Pancreas (tissue), 10 donors: ENCODE data around the gene PPP1R3F. TPM values are rescaled to one million over a fixed set of nuclear protein-coding genes. Genes with fewer than 3 reads are reported as not detected.

Source experiments
- ATAC-seq, 4 donors: fragments of 200-7000 bp; cut with Tn5 transposase; one replicate each; pipeline versions ENCODE4 v1.8.0 to v1.9.1; 2020; ENCODE audit warnings: mild to moderate bottlenecking in 4 of 4, moderate library complexity in 4 of 4
- DNase-seq, 6 donors: peaks; one replicate each; pipeline ENCODE4 v3.0.0-alpha.2; 2020
- FAIRE-seq: peaks from 2 replicates; lab custom pipeline; 2012; peaks lifted over from hg19 to GRCh38; lab: Jason Lieb, UNC
- H3K27ac ChIP-seq, 4 donors: fragments of 200-600 bp; sonication (generic); 1 replicate in 3 of 4; 2 replicates in 1 of 4; pipeline versions ENCODE4 v1.5.0 to v1.8.0; 2020
- H3K27me3 ChIP-seq, 4 donors: fragments of 200-600 bp; one replicate each; pipeline ENCODE4 v1.8.0; 2021
- H3K36me3 ChIP-seq, 3 donors: fragments of 200-600 bp; sonication (generic) in 1 of 3; one replicate each; pipeline versions ENCODE4 v1.5.0 to v1.8.0; 2020 to 2021
- H3K4me1 ChIP-seq, 3 donors: fragments of 200-600 bp; one replicate each; pipeline ENCODE4 v1.8.0; 2021
- H3K4me3 ChIP-seq, 4 donors: fragments of 200-600 bp; sonication (generic) in 2 of 4; one replicate each; pipeline versions ENCODE4 v1.5.0 to v1.8.0; 2020 to 2021
- H3K9me3 ChIP-seq, 4 donors: fragments of 200-600 bp; one replicate each; pipeline ENCODE4 v1.8.0; 2021
- CTCF ChIP-seq, 4 donors: fragments of 200-600 bp; sonication (generic) in 3 of 4; IDR thresholded peaks; one replicate each; pipeline versions ENCODE4 v1.5.0 to v1.8.0; 2021; ENCODE audit warnings: antibody characterized with exemption in 4 of 4
- WGBS, 2 donors: extraction: QIAGEN DNeasy Blood & Tissue Kit; methylation state at CpG; one replicate each; pipeline ENCODE4 v1.1.7; 2013; 5-methylcytosine and 5-hydroxymethylcytosine counted together
- intact Hi-C, 3 donors: fragments of 100-400 bp; cut with DNase I; formaldehyde crosslinking; loops; one replicate each; pipeline versions ENCODE4 v1.11.1 to v1.14.2; 2022
- polyA plus RNA-seq, 2 donors: library from polyadenylated mRNA; stranded (reverse); fragments of 200-250 nt; gene quantifications; one replicate each; pipeline ENCODE4 v1.2.3, GENCODE V29; 2013
- total RNA-seq, 6 donors: library from RNA; stranded (reverse); fragmentation: NEBNext Ultra II Directional in 4 of 6; extraction: Animal tissue kit (Norgen Biotek cat#: 25700) in 4 of 6; gene quantifications; one replicate each; pipeline versions ENCODE4 v1.2.1 to v1.2.4, GENCODE V29; 2021 to 2023
- donor health status: healthy with polysubstance abuse.
- donor health status: DM: no; HTN: no; CAD: no; lungs with moderate emphysema.
- donor health status: DM: no; HTN: no; CAD: no.
- donor health status: control.
- donor health status: control.
- donor health status: Bipolar disorder and iron deficiency.
- donor health status: DM: yes; HTN: yes; CAD: no.
- donor health status: DM: no; HTN: no; CAD: no.
- donor health status: DM: no; HTN: no; CAD: no.
- donor health status: DM: yes; HTN: yes; CAD: no.

The PPP1R3F gene
- total and polyA plus RNA-seq, 8 donors: 1.1 to 5.6 (median 1.7) TPM

- H3K36me3 ChIP-seq: no peaks in the 10 kb centered on the region
- DNase-seq: peak in 1 of 6 donors; percentile 37
- intact Hi-C loops: no loop called here
- 74 to 76% methylated on average over 5 of the region's 5 CpGs for WGBS, 2 donors
- FAIRE-seq: no peak
- no peaks in the 10 kb centered on the region for H3K9me3 ChIP-seq
- no peak overlapping the region for H3K4me3 ChIP-seq
- no peak overlapping the region for H3K27ac ChIP-seq
- no peak for TF ChIP-seq CTCF (IDR thresholded peaks at IDR 0.05)
- no peaks in the 10 kb centered on the region for H3K4me1 ChIP-seq
- H3K27me3 ChIP-seq: no peaks in the 10 kb centered on the region
- no peak for ATAC-seq
Measured at GRCh38 chrX:49258749-49259124, 10.9 kb upstream of the PPP1R3F start.

- no peak overlapping the region for H3K4me3 ChIP-seq
- FAIRE-seq: no peak
- TF ChIP-seq CTCF (IDR thresholded peaks at IDR 0.05): no peak
- no peaks in the 10 kb centered on the region for H3K27me3 ChIP-seq
- no peaks in the 10 kb centered on the region for H3K36me3 ChIP-seq
- H3K9me3 ChIP-seq: no peaks in the 10 kb centered on the region
- WGBS, 2 donors: 91 to 93% methylated on average over 17 of the region's 17 CpGs
- H3K4me1 ChIP-seq: no peaks in the 10 kb centered on the region
- peak in 1 of 6 donors; percentile 34 for DNase-seq
- ATAC-seq: no peak
- intact Hi-C loops: no loop called here
- H3K27ac ChIP-seq: no peak overlapping the region
Measured at GRCh38 chrX:49260221-49260985, 9.2 kb upstream of the PPP1R3F start.

GRCh38 chrX:49262603-49263002 lies 7.0 kb upstream of the PPP1R3F start:
- WGBS, 2 donors: 68 to 71% methylated on average over 1 of the region's 1 CpG
- intact Hi-C loops: no loop called here
- no peak for FAIRE-seq
- Histone ChIP-seq H3K4me3 (no peak overlapping the region), H3K9me3 (no peaks in the 10 kb centered on the region), H3K27me3 (no peaks in the 10 kb centered on the region), H3K27ac (no peak overlapping the region), H3K4me1 (no peaks in the 10 kb centered on the region), H3K36me3 (no peaks in the 10 kb centered on the region)
- ATAC-seq: no peak
- no peak for TF ChIP-seq CTCF (IDR thresholded peaks at IDR 0.05)
- DNase-seq: no peak

GRCh38 chrX:49263631-49264030 lies 6.0 kb upstream of the PPP1R3F start:
- FAIRE-seq (no peak), ATAC-seq (no peak), DNase-seq (peak in 2 of 6 donors; percentile 13 to 15)
- 67 to 77% methylated on average over 10 of the region's 10 CpGs for WGBS, 2 donors
- H3K27me3 ChIP-seq: no peaks in the 10 kb centered on the region
- no peaks in the 10 kb centered on the region for H3K9me3 ChIP-seq
- intact Hi-C loops: no loop called here
- no peaks in the 10 kb centered on the region for H3K4me1 ChIP-seq
- H3K36me3 ChIP-seq: no peaks in the 10 kb centered on the region
- no peak overlapping the region for H3K4me3 ChIP-seq
- TF ChIP-seq CTCF (IDR thresholded peaks at IDR 0.05): no peak
- no peak overlapping the region for H3K27ac ChIP-seq

- DNase-seq (peak in 1 of 6 donors; percentile 9), ATAC-seq (no peak), FAIRE-seq (no peak)
- no peaks in the 10 kb centered on the region for H3K36me3 ChIP-seq
- intact Hi-C loops: no loop called here
- no peaks in the 10 kb centered on the region for H3K4me1 ChIP-seq
- H3K4me3 ChIP-seq: no peak within 1 kb of the TSS
- H3K27me3 ChIP-seq: no peaks in the 10 kb centered on the region
- H3K27ac ChIP-seq: no peak within 1 kb of the TSS
- no peak for TF ChIP-seq CTCF (IDR thresholded peaks at IDR 0.05)
- WGBS, 2 donors: 74 to 82% methylated on average over 11 of the region's 11 CpGs
- H3K9me3 ChIP-seq: no peaks in the 10 kb centered on the region
Measured at GRCh38 chrX:49264460-49264859, 5.1 kb upstream of the PPP1R3F start, which contains the start of gene FOXP3. Gene FOXP3, minus strand, starts transcription at chrX:49264710. Its CDS starts 6,205 bp downstream, at chrX:49258505.
